ENCODE results near the gene ATXN7L1.

The ATXN7L1 gene

DNA sequence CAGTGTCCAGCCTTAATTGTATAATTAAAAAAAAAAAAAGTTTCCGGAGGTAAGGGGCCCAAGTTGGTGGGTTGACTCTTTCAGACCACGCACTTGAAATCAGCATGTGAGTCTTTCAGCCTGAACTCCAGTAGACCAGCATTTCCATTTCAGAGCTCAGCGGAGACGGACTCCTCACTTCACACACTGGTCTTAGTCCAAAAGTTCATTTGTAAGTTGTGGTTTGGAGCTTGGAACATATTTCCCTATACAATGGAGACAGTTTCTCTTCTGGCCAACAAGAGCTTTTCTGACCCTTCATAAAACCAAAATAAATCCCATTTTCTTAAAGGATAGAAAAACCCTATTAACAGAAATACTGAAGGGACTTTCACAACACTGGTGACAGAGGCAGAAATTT is 41.0 kb downstream of the ATXN7L1 start:
- TF ChIP-seq, protein P1, sequence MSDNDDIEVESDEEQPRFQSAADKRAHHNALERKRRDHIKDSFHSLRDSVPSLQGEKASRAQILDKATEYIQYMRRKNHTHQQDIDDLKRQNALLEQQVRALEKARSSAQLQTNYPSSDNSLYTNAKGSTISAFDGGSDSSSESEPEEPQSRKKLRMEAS (IDR thresholded peaks at IDR 0.05): no peak
- TF ChIP-seq EP300 (IDR thresholded peaks at IDR 0.05; ENCODE audit: borderline replicate concordance): no peak
- no peak for TF ChIP-seq FOXM1 (IDR thresholded peaks at IDR 0.05; ENCODE audit: borderline replicate concordance, low read depth)
- no peak for TF ChIP-seq TAF1 (IDR thresholded peaks at IDR 0.05; ENCODE audit: low read depth)
- TF ChIP-seq TEAD4 (IDR thresholded peaks at IDR 0.05): no peak
- TF ChIP-seq CREB1 (IDR thresholded peaks at IDR 0.05; ENCODE audit: low read depth): no peak
- TF ChIP-seq, protein P2, sequence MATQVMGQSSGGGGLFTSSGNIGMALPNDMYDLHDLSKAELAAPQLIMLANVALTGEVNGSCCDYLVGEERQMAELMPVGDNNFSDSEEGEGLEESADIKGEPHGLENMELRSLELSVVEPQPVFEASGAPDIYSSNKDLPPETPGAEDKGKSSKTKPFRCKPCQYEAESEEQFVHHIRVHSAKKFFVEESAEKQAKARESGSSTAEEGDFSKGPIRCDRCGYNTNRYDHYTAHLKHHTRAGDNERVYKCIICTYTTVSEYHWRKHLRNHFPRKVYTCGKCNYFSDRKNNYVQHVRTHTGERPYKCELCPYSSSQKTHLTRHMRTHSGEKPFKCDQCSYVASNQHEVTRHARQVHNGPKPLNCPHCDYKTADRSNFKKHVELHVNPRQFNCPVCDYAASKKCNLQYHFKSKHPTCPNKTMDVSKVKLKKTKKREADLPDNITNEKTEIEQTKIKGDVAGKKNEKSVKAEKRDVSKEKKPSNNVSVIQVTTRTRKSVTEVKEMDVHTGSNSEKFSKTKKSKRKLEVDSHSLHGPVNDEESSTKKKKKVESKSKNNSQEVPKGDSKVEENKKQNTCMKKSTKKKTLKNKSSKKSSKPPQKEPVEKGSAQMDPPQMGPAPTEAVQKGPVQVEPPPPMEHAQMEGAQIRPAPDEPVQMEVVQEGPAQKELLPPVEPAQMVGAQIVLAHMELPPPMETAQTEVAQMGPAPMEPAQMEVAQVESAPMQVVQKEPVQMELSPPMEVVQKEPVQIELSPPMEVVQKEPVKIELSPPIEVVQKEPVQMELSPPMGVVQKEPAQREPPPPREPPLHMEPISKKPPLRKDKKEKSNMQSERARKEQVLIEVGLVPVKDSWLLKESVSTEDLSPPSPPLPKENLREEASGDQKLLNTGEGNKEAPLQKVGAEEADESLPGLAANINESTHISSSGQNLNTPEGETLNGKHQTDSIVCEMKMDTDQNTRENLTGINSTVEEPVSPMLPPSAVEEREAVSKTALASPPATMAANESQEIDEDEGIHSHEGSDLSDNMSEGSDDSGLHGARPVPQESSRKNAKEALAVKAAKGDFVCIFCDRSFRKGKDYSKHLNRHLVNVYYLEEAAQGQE (IDR thresholded peaks at IDR 0.05; ENCODE audit: low read depth): no peak
- no peak for TF ChIP-seq TCF12 (IDR thresholded peaks at IDR 0.05; ENCODE audit: low read depth)
- TF ChIP-seq EGR1 (IDR thresholded peaks at IDR 0.05): no peak
- no peak for TF ChIP-seq ZBTB7A (IDR thresholded peaks at IDR 0.05; ENCODE audit: low read depth)
- no peak for TF ChIP-seq NFIC (IDR thresholded peaks at IDR 0.05)
- TF ChIP-seq CEBPB (IDR thresholded peaks at IDR 0.05): no peak
- no peak for TF ChIP-seq USF1 (IDR thresholded peaks at IDR 0.05)
- TF ChIP-seq YY1 (IDR thresholded peaks at IDR 0.05; ENCODE audit: low read depth): no peak
- TF ChIP-seq RAD21 (IDR thresholded peaks at IDR 0.05; ENCODE audit: low read depth): no peak

- TF ChIP-seq EP300 (IDR thresholded peaks at IDR 0.05; ENCODE audit: borderline replicate concordance) (no peak), TEAD4 (IDR thresholded peaks at IDR 0.05) (no peak), TCF12 (IDR thresholded peaks at IDR 0.05; ENCODE audit: low read depth) (no peak), USF1 (IDR thresholded peaks at IDR 0.05) (no peak), NFIC (IDR thresholded peaks at IDR 0.05) (no peak), CREB1 (IDR thresholded peaks at IDR 0.05; ENCODE audit: low read depth) (no peak), TAF1 (IDR thresholded peaks at IDR 0.05; ENCODE audit: low read depth) (no peak), RAD21 (IDR thresholded peaks at IDR 0.05; ENCODE audit: low read depth) (no peak), EGR1 (IDR thresholded peaks at IDR 0.05) (no peak), ZBTB7A (IDR thresholded peaks at IDR 0.05; ENCODE audit: low read depth) (no peak), FOXM1 (IDR thresholded peaks at IDR 0.05; ENCODE audit: borderline replicate concordance, low read depth) (no peak), CEBPB (IDR thresholded peaks at IDR 0.05) (no peak), YY1 (IDR thresholded peaks at IDR 0.05; ENCODE audit: low read depth) (no peak)
- TF ChIP-seq, protein P2 (IDR thresholded peaks at IDR 0.05; ENCODE audit: low read depth): no peak
- TF ChIP-seq, protein P1 (IDR thresholded peaks at IDR 0.05): no peak
Measured at GRCh38 chr7:105831824-105832535, 44.4 kb downstream of the ATXN7L1 start.

GRCh38 chr7:105831302-105831620 is 45.1 kb downstream of the ATXN7L1 start:
- TF ChIP-seq USF1 (IDR thresholded peaks at IDR 0.05) (no peak), RAD21 (IDR thresholded peaks at IDR 0.05; ENCODE audit: low read depth) (no peak), TCF12 (IDR thresholded peaks at IDR 0.05; ENCODE audit: low read depth) (no peak), EGR1 (IDR thresholded peaks at IDR 0.05) (no peak), NFIC (IDR thresholded peaks at IDR 0.05) (no peak), YY1 (IDR thresholded peaks at IDR 0.05; ENCODE audit: low read depth) (no peak), FOXM1 (IDR thresholded peaks at IDR 0.05; ENCODE audit: borderline replicate concordance, low read depth) (no peak), CEBPB (IDR thresholded peaks at IDR 0.05) (no peak), TEAD4 (IDR thresholded peaks at IDR 0.05) (no peak), TAF1 (IDR thresholded peaks at IDR 0.05; ENCODE audit: low read depth) (no peak), ZBTB7A (IDR thresholded peaks at IDR 0.05; ENCODE audit: low read depth) (no peak), CREB1 (IDR thresholded peaks at IDR 0.05; ENCODE audit: low read depth) (no peak), EP300 (IDR thresholded peaks at IDR 0.05; ENCODE audit: borderline replicate concordance) (no peak)
- TF ChIP-seq, protein P1 (IDR thresholded peaks at IDR 0.05): no peak
- TF ChIP-seq, protein P2 (IDR thresholded peaks at IDR 0.05; ENCODE audit: low read depth): no peak

All from Ishikawa (cell line).